ENCODE results near the gene BLVRB. TPM values are rescaled to one million over a fixed set of nuclear protein-coding genes. Genes with fewer than 3 reads are reported as not detected.

BLVRB gene
- total and polyA plus RNA-seq, 10 of the 15 experiments (the other 5 are each of a cell fraction or from before 2014, with no cell fraction given): 6.3 to 53.3 (median 27.8) TPM

DNA sequence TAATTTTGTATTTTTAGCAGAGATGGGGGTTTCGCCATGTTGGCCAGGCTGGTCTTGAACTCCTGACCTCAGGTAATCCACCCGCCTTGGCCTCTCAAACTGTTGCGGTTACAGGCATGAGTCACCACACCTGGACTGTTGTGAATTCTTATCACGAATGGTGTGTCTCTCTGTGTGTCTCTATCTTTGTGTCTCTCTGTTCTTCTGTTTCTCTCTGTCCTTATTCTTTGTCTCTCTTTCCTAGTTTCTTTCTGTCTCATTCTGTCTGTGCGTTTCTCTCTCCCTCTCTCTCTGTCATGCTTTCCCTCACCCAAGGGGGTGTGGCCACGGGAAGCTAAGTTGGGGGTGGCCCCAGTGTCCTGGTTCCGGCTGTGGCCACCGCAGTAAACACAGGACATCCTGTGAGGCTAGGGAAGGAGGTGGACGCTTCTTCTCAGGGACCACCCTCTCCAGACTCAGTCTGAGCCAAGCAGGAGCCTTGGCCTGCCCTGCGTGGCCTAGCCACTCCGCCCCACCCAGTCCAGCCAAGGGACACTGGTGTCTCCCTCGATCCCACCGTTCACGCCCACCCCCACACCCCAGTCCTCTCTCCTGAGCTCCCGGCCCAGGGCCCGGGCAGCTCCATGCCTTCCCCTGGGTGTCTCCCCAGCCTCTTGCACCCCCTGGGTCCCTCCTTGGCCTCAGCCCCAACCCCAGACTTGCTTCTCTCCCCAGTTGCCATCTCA, 48.5 kb downstream of the BLVRB start (continued):
- TF ChIP-seq NR2F1 (conservative IDR thresholded peaks at IDR 0.05) (peak; percentile 96), RELA (IDR thresholded peaks at IDR 0.05; ENCODE audit: borderline replicate concordance, partially characterized antibody) (no peak), JUNB (IDR thresholded peaks at IDR 0.05) (peak; percentile 74; the same call in 1 of the 2 replicates), ZNF217 (IDR thresholded peaks at IDR 0.05) (peak; percentile 76; the same call in 1 of the 2 replicates), SMAD5 (IDR thresholded peaks at IDR 0.05; ENCODE audit: low read depth) (no peak), CBX3 (IDR thresholded peaks at IDR 0.05; ENCODE audit: borderline replicate concordance, low read depth) (no peak), ZNF207 (IDR thresholded peaks at IDR 0.05; ENCODE audit: borderline replicate concordance) (no peak), SP1 (IDR thresholded peaks at IDR 0.05; ENCODE audit: low read depth, low read length) (peak; percentile 70), BACH1 (IDR thresholded peaks at IDR 0.05; ENCODE audit: borderline replicate concordance) (no peak), HCFC1 (IDR thresholded peaks at IDR 0.05; ENCODE audit: low read length) (no peak), HDGF (IDR thresholded peaks at IDR 0.05) (peak; percentile 75; the same call in 1 of the 2 replicates), TCF12 (IDR thresholded peaks at IDR 0.05; ENCODE audit: low read depth, low read length) (peak; percentile 93), PAX8 (IDR thresholded peaks at IDR 0.05) (no peak), GATAD2B (conservative IDR thresholded peaks at IDR 0.05; ENCODE audit: low read depth) (no peak), SUPT20H (IDR thresholded peaks at IDR 0.05; ENCODE audit: borderline replicate concordance, control insufficient read depth, low read depth, low read length) (no peak), KAT2A (conservative IDR thresholded peaks at IDR 0.05; ENCODE audit: control insufficient read depth, low read depth, low read length) (no peak), MYB (IDR thresholded peaks at IDR 0.05; ENCODE audit: borderline replicate concordance, low read depth, low read length) (no peak), ATF7 (IDR thresholded peaks at IDR 0.05; ENCODE audit: low read depth) (0 out of 2 replicates have a peak, but pooled peaks have one; percentile 42)
- TF ChIP-seq, protein P1, sequence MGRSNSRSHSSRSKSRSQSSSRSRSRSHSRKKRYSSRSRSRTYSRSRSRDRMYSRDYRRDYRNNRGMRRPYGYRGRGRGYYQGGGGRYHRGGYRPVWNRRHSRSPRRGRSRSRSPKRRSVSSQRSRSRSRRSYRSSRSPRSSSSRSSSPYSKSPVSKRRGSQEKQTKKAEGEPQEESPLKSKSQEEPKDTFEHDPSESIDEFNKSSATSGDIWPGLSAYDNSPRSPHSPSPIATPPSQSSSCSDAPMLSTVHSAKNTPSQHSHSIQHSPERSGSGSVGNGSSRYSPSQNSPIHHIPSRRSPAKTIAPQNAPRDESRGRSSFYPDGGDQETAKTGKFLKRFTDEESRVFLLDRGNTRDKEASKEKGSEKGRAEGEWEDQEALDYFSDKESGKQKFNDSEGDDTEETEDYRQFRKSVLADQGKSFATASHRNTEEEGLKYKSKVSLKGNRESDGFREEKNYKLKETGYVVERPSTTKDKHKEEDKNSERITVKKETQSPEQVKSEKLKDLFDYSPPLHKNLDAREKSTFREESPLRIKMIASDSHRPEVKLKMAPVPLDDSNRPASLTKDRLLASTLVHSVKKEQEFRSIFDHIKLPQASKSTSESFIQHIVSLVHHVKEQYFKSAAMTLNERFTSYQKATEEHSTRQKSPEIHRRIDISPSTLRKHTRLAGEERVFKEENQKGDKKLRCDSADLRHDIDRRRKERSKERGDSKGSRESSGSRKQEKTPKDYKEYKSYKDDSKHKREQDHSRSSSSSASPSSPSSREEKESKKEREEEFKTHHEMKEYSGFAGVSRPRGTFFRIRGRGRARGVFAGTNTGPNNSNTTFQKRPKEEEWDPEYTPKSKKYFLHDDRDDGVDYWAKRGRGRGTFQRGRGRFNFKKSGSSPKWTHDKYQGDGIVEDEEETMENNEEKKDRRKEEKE (IDR thresholded peaks at IDR 0.05): no peak
- TF ChIP-seq, protein P2, sequence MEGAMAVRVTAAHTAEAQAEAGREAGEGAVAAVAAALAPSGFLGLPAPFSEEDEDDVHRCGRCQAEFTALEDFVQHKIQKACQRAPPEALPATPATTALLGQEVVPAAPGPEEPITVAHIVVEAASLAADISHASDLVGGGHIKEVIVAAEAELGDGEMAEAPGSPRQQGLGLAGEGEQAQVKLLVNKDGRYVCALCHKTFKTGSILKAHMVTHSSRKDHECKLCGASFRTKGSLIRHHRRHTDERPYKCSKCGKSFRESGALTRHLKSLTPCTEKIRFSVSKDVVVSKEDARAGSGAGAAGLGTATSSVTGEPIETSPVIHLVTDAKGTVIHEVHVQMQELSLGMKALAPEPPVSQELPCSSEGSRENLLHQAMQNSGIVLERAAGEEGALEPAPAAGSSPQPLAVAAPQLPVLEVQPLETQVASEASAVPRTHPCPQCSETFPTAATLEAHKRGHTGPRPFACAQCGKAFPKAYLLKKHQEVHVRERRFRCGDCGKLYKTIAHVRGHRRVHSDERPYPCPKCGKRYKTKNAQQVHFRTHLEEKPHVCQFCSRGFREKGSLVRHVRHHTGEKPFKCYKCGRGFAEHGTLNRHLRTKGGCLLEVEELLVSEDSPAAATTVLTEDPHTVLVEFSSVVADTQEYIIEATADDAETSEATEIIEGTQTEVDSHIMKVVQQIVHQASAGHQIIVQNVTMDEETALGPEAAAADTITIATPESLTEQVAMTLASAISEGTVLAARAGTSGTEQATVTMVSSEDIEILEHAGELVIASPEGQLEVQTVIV (IDR thresholded peaks at IDR 0.05; ENCODE audit: borderline replicate concordance, partially characterized antibody): no peak
- TF ChIP-seq, protein P3, sequence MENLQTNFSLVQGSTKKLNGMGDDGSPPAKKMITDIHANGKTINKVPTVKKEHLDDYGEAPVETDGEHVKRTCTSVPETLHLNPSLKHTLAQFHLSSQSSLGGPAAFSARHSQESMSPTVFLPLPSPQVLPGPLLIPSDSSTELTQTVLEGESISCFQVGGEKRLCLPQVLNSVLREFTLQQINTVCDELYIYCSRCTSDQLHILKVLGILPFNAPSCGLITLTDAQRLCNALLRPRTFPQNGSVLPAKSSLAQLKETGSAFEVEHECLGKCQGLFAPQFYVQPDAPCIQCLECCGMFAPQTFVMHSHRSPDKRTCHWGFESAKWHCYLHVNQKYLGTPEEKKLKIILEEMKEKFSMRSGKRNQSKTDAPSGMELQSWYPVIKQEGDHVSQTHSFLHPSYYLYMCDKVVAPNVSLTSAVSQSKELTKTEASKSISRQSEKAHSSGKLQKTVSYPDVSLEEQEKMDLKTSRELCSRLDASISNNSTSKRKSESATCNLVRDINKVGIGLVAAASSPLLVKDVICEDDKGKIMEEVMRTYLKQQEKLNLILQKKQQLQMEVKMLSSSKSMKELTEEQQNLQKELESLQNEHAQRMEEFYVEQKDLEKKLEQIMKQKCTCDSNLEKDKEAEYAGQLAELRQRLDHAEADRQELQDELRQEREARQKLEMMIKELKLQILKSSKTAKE (IDR thresholded peaks at IDR 0.05; ENCODE audit: low read depth, poor library complexity, severe bottlenecking): peak; percentile 69
- TF ChIP-seq, protein P4, sequence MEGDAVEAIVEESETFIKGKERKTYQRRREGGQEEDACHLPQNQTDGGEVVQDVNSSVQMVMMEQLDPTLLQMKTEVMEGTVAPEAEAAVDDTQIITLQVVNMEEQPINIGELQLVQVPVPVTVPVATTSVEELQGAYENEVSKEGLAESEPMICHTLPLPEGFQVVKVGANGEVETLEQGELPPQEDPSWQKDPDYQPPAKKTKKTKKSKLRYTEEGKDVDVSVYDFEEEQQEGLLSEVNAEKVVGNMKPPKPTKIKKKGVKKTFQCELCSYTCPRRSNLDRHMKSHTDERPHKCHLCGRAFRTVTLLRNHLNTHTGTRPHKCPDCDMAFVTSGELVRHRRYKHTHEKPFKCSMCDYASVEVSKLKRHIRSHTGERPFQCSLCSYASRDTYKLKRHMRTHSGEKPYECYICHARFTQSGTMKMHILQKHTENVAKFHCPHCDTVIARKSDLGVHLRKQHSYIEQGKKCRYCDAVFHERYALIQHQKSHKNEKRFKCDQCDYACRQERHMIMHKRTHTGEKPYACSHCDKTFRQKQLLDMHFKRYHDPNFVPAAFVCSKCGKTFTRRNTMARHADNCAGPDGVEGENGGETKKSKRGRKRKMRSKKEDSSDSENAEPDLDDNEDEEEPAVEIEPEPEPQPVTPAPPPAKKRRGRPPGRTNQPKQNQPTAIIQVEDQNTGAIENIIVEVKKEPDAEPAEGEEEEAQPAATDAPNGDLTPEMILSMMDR (IDR thresholded peaks at IDR 0.05 in 2 of 3, conservative IDR thresholded peaks at IDR 0.05 in 1 of 3; ENCODE audit: control insufficient read depth in 2 of 3, extremely low read depth in 1 of 3, insufficient read depth in 1 of 3, low read depth in 3 of 3, low read length in 3 of 3): no peak

All from GM12878 (cell line).